Common myeloid progenitor, CD34-positive (primary cell): ENCODE data around the gene APOF.
A peak's percentile ranks its signal among the peaks of the same experiment; 100 is the strongest.
"Not testable (repeated sequence)": the region's sequence is repeated elsewhere in the genome, so short reads cannot be mapped to it uniquely, and the experiment has no call there.

Experiments
- CTCF ChIA-PET: fragments of 350-600 bp; sonication (Branson Sonifier 250); formaldehyde crosslinking; loops from one replicate; lab custom pipeline; 2021; ENCODE audit warnings: antibody characterized with exemption; lab: Charles Lee
- POLR2A ChIA-PET: fragments of 350-600 bp; sonication (Branson Sonifier 250); formaldehyde crosslinking; loops from one replicate; lab custom pipeline; 2021; ENCODE audit warnings: antibody characterized with exemption; lab: Charles Lee
- DNase-seq, 3 donors: peaks; one replicate each; pipeline versions ENCODE4 v3.0.0 to v3.0.0-alpha.2; 2013
- H3K27ac ChIP-seq, 2 experiments: 1 replicate in 1 of 2; 2 replicates in 1 of 2; pipeline ENCODE4 v1.7.0; 2013; ENCODE audit warnings: inconsistent platforms in 2 of 2, low read length in 2 of 2, mild to moderate bottlenecking in 2 of 2, low read depth in 1 of 2, moderate library complexity in 1 of 2; ENCODE audit not compliant: severe bottlenecking in 2 of 2, insufficient read depth in 1 of 2, poor library complexity in 1 of 2
- H3K27me3 ChIP-seq, 5 experiments: replicated peaks in 2 of 5; 1 replicate in 3 of 5; 2 replicates in 2 of 5; pipeline versions ENCODE4 v1.6.1 to v1.7.0; 2013; ENCODE audit warnings: low read length in 4 of 5, mild to moderate bottlenecking in 2 of 5, moderate library complexity in 2 of 5, inconsistent platforms in 1 of 5; ENCODE audit not compliant: insufficient read depth in 5 of 5, control insufficient read depth in 4 of 5
- H3K36me3 ChIP-seq, 4 experiments: 1 replicate in 2 of 4; 2 replicates in 2 of 4; pipeline versions ENCODE4 v1.6.1 to v1.7.0; 2013; ENCODE audit warnings: low read length in 3 of 4, control low read depth in 1 of 4, mild to moderate bottlenecking in 1 of 4; ENCODE audit not compliant: control insufficient read depth in 4 of 4, insufficient read depth in 4 of 4
- H3K4me1 ChIP-seq, 4 experiments: 1 replicate in 3 of 4; 2 replicates in 1 of 4; pipeline versions ENCODE4 v1.6.1 to v1.7.1; 2013; ENCODE audit warnings: low read length in 3 of 4, mild to moderate bottlenecking in 3 of 4, control low read depth in 1 of 4, inconsistent platforms in 1 of 4, moderate library complexity in 1 of 4; ENCODE audit not compliant: control insufficient read depth in 4 of 4, insufficient read depth in 4 of 4; ENCODE audit errors: control extremely low read depth in 1 of 4
- H3K4me3 ChIP-seq, 7 experiments: 1 replicate in 4 of 7; 2 replicates in 3 of 7; pipeline versions ENCODE4 v1.5.1 to v1.7.0; 2013; ENCODE audit warnings: mild to moderate bottlenecking in 7 of 7, low read length in 6 of 7, moderate library complexity in 6 of 7, inconsistent platforms in 2 of 7, low read depth in 2 of 7, control low read depth in 1 of 7; ENCODE audit not compliant: insufficient read depth in 4 of 7, control insufficient read depth in 1 of 7; ENCODE audit errors: extremely low read depth in 1 of 7
- H3K9me3 ChIP-seq, 5 experiments: 1 replicate in 4 of 5; 2 replicates in 1 of 5; pipeline versions ENCODE4 v1.6.1 to v1.7.1; 2013; ENCODE audit warnings: low read length in 4 of 5, mild to moderate bottlenecking in 2 of 5, inconsistent platforms in 1 of 5, low read depth in 1 of 5, moderate library complexity in 1 of 5; ENCODE audit not compliant: control insufficient read depth in 4 of 5, insufficient read depth in 2 of 5; ENCODE audit errors: control extremely low read depth in 1 of 5
- WGBS: methylation state at CpG from one replicate; pipeline ENCODE4 v1.1.5; 2013; ENCODE audit not compliant: insufficient coverage; 5-methylcytosine and 5-hydroxymethylcytosine counted together

Gene APOF

GRCh38 chr12:56324206-56324605 lies 38.5 kb downstream of the APOF start:
- POLR2A ChIA-PET = interaction anchor here (1.2 kb wide), 1 partner anchor 8 kb away, joined by 4 read pairs; the partner anchor contains the start of gene CNPY2
- Histone ChIP-seq H3K4me3 (no peak overlapping the region), H3K36me3 (peaks cover 21 to 83% (median 53%) of the 10 kb centered on the region in 4 experiments), H3K27me3 (no peaks in the 10 kb centered on the region), H3K27ac (no peak overlapping the region), H3K9me3 (no peaks in the 10 kb centered on the region), H3K4me1 (peaks cover 0 to 5% (median 0%) of the 10 kb centered on the region in 4 experiments)
- 88% methylated on average over 3 of the region's 6 CpGs for WGBS
- no peak for DNase-seq
- CTCF ChIA-PET = interaction anchor here (0.7 to 4.5 kb wide), 3 partner anchors 8 to 16 kb away, joined by 3 to 19 read pairs (median 4); partner anchors contain the start of gene CNPY2

GRCh38 chr12:56321610-56322009 lies 41.0 kb downstream of the APOF start:
- H3K4me3 ChIP-seq, DNase-seq, POLR2A ChIA-PET, H3K4me1 ChIP-seq, H3K9me3 ChIP-seq, H3K27ac ChIP-seq, H3K27me3 ChIP-seq: not testable (repeated sequence)
- peaks cover 18 to 70% (median 47%) of the 10 kb centered on the region in 4 experiments for H3K36me3 ChIP-seq
- CTCF ChIA-PET = interaction anchor here (0.7 kb wide), 1 partner anchor 578 kb away, joined by 4 read pairs; no protein-coding TSS in a partner anchor
- WGBS = no CpG with 5 or more reads among the region's 8 CpGs

GRCh38 chr12:56321027-56321426 lies 41.6 kb downstream of the APOF start:
- H3K36me3 ChIP-seq = peaks cover 18 to 64% (median 44%) of the 10 kb centered on the region in 4 experiments
- H3K27me3 ChIP-seq = no peaks in the 10 kb centered on the region
- no peaks in the 10 kb centered on the region for H3K9me3 ChIP-seq
- H3K4me1 ChIP-seq = peaks cover 0 to 10% (median 6%) of the 10 kb centered on the region in 4 experiments
- CTCF ChIA-PET = interaction anchor here (0.7 kb wide), 1 partner anchor 578 kb away, joined by 4 read pairs; no protein-coding TSS in a partner anchor
- no peak overlapping the region for H3K27ac ChIP-seq
- H3K4me3 ChIP-seq = no peak overlapping the region
- no peak for DNase-seq
- POLR2A ChIA-PET = no interaction called here
- 100% methylated on average over 1 of the region's 2 CpGs for WGBS

GRCh38 chr12:56317675-56318074 lies 45.0 kb downstream of the APOF start:
- peaks cover 6 to 18% (median 17%) of the 10 kb centered on the region in 4 experiments for H3K4me1 ChIP-seq
- no peak overlapping the region for H3K4me3 ChIP-seq
- no peaks in the 10 kb centered on the region for H3K27me3 ChIP-seq
- DNase-seq = no peak
- POLR2A ChIA-PET = no interaction called here
- H3K36me3 ChIP-seq = peaks cover 13 to 39% (median 23%) of the 10 kb centered on the region in 4 experiments
- no peaks in the 10 kb centered on the region for H3K9me3 ChIP-seq
- CTCF ChIA-PET = interaction anchor here (3.1 kb wide), 1 partner anchor 147 kb away, joined by 14 read pairs; no protein-coding TSS in a partner anchor
- no peak overlapping the region for H3K27ac ChIP-seq
- 100% methylated on average over 1 of the region's 3 CpGs for WGBS

GRCh38 chr12:56315622-56316473 lies 46.8 kb downstream of the APOF start, which contains the start of gene CNPY2:
TSS of gene CNPY2 (minus strand) at chr12:56315988. CDS start at chr12:56315217, 771 bp downstream.
- POLR2A ChIA-PET = interaction anchor here (0.9 to 2.0 kb wide), 6 partner anchors 8 to 198 kb away, joined by 3 to 28 read pairs (median 6); partner anchors contain the start of genes CS, PAN2, STAT2 and ZC3H10
- WGBS = 0% methylated on average over 58 of the region's 62 CpGs

GRCh38 chr12:56315249-56315621 lies 47.4 kb downstream of the APOF start:
- Histone ChIP-seq H3K27ac (peak overlapping the region; percentile 91 to 94), H3K4me3 (peak overlapping the region; percentile 71 to 98 (median 94)), H3K36me3 (peaks cover 12 to 46% (median 24%) of the 10 kb centered on the region in 4 experiments), H3K27me3 (no peaks in the 10 kb centered on the region), H3K9me3 (no peaks in the 10 kb centered on the region), H3K4me1 (peaks cover 6 to 18% (median 17%) of the 10 kb centered on the region in 4 experiments)
- DNase-seq = no peak
- WGBS = 2% methylated on average over 9 of the region's 11 CpGs
- POLR2A ChIA-PET = interaction anchor here (1.3 to 2.0 kb wide), 4 partner anchors 15 to 149 kb away, joined by 4 to 28 read pairs (median 10); partner anchors contain the start of genes CS, PAN2 and STAT2
- CTCF ChIA-PET = interaction anchor here (1.0 to 3.1 kb wide), 7 partner anchors 10 to 156 kb away, joined by 3 to 19 read pairs (median 7); partner anchors contain the start of genes ANKRD52 and STAT2

More at GRCh38 chr12:56315622-56316473, 46.8 kb downstream of the APOF start, which contains the start of gene CNPY2:
- no peaks in the 10 kb centered on the region for H3K27me3 ChIP-seq
- DNase-seq = peak; percentile 95 to 98 (median 97)
- peak within 1 kb of the TSS; percentile 91 to 94 for H3K27ac ChIP-seq
- peaks cover 10 to 40% (median 19%) of the 10 kb centered on the region in 4 experiments for H3K36me3 ChIP-seq
- H3K4me1 ChIP-seq = peaks cover 6 to 18% (median 17%) of the 10 kb centered on the region in 4 experiments
- H3K4me3 ChIP-seq = peak within 1 kb of the TSS; percentile 71 to 98 (median 94)
- H3K9me3 ChIP-seq = no peaks in the 10 kb centered on the region
- CTCF ChIA-PET = interaction anchor here (0.6 to 3.1 kb wide), 14 partner anchors 11 to 287 kb away, joined by 3 to 19 read pairs (median 4); partner anchors contain the start of genes ANKRD52, PAN2 and STAT2
